ENCODE results near the gene PTPN1.

PTPN1 gene
- total RNA-seq, result 139 to 326 (median 200) reads per million in 18 experiments

DNA sequence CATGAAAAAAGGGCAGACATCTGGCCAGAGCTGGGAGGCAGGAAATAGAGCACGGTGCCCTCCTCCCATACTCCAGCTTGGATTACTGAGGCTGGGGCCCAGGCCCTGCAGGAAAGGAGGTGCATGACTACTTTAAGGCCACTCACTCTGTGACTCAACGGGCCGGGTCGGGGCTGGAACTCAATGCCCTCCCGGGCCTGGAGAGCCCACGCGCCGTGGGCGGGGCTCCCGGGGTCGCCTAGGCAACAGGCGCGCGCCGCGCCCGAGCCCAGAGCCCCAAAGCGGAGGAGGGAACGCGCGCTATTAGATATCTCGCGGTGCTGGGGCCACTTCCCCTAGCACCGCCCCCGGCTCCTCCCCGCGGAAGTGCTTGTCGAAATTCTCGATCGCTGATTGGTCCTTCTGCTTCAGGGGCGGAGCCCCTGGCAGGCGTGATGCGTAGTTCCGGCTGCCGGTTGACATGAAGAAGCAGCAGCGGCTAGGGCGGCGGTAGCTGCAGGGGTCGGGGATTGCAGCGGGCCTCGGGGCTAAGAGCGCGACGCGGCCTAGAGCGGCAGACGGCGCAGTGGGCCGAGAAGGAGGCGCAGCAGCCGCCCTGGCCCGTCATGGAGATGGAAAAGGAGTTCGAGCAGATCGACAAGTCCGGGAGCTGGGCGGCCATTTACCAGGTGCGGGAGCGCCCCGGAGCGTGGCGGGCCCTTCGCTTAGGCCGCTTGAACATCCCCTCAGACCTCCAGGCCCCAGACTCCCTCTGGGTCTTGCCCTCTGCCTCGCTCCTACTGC is at the start of gene PTPN1:
TSS of gene PTPN1 (plus strand) at position 461 of the 783 bp plus-strand sequence. CDS start at position 606, 145 bp downstream.
- DNase-seq, result peak; percentile 99 to 100

DNA sequence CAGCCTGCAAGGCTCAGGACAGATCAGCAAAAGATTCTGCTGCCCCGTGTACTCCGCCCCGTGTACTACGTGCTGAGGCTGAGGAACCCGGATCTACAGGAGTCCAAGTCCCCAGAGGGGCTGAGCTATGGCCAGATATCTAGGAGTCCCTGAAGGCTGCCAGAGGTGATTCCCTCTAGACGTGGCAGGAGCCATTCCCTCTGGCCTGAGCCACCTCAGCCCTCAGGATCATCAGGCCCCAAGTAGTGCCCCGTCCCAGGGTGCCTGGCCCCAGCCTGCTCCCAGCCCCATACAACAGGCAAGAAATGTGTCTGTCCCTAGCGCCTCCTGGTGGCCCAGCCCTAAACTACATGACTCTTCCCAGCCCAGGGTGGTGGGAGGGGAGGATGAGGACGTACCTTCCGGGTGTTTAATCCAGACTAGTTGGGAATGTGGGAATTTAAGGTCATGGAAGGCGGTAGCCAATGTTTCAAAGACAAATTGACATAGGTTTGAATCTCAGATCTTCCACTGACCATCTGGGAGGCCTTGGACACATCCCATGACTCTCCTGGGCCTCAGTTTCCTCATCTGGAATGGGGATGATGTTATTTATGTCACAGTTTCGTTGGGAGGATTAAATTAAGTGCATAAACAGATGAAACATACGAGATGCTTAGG is 49.4 kb upstream of the PTPN1 start:
- DNase-seq, result peak; percentile 84 to 89

DNA sequence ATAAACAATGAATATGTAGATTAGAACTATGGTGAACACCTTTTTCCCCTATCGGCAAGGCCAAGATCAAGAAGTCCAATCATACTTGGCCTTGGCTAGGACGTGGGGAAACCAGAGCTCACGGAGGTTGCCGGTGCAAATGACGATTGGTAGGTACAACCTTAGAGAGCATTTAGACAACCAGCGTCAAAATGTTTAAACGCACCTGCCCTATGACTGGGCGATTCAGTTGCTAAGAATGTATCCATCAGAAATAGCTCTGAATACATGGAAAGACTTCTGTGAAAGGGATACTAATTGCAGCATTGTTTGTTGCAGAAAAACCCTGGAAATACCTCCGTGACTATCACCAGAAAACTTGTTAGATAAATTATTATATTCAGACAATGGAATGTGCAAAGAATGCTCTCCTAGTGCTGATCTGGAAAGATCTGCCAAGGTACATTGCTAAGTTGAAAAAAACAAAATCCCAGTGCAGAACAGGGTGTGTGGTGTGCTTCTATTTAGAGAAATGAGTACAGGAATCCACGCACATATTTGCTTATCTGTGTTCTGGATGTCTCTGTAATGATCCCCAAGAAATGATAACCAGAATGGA is 48.0 kb upstream of the PTPN1 start:
- DNase-seq, result no peak

- peak; percentile 65 to 75 for DNase-seq
Observed at GRCh38 chr20:50464026-50464724, 46.0 kb upstream of the PTPN1 start.

DNA sequence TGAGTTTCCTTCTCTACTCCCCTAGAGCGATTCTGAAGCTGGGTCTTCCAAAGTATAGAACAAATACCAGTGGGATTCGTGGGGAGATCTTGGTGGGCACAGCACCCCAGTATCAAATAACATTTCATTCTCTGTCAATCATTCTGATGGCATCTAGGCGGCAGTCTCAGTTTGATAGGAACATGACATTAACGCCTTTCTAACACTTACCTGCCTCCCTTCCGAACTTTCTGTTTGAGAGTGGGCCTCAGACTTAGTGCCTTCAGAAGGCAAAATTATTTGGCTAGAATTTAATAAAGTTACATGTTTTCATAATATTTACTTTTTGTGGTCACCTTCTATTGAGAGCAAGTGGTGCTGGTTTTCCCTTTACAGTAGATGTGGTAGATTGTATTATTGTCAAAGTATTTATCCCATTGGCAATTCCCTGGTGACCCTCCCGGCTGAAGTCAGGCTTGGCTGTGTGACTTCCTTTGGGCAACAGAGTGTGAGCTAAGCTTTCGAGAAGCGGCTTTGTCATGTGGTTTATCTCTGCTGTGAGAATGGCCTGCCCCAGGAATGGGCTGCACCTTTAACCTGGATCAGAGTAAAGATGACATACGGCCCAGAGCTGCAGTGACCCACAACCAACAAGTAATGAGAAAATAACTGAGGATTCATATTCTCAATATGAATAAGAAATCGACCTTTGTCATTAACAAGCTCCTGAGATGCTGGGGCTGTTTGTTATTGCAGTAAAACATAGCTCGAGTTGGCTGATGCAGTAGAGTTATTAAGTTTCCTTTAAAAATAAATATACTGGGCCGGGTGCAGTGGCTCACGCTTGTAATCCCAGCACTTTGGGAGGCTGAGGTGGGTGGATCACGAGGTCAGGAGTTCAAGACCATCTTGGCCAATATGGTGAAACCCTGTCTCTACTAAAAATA is 45.2 kb upstream of the PTPN1 start:
- DNase-seq, result no peak

- DNase-seq, result no peak
Observed at GRCh38 chr20:50467174-50467573, 43.0 kb upstream of the PTPN1 start.

DNA sequence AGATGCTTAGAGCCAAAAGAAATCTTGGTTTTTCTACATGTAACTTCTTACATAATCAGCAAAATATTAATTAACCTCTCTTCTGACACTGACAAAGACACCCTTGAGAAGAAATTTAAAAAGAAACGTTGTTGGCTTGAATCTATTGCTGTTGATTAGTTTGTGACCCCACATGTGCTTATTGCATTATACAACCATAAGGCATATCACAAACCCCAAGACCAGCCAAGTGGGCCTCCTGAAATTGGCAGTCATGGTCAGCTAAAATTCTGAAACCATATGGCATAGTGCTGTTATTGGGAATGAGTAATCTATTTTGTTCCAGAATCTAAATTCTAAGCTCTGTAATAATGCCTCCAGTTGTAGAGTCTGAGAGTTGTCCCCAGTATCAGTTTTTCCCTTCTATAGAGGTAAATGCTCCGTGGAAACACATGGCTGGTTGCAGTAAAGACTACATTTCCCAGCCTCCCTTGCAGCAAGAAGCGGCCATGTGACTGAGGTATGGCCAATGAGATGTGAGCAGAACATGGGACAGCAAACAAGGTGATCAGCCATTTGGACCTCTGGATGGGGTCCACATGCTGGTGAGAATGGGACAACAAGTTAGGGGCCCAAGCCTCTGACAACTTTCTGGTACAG is 42.3 kb upstream of the PTPN1 start:
- peak in 1 of 2 donors; percentile 47 for DNase-seq

- no peak for DNase-seq
Observed at GRCh38 chr20:50468378-50468798, 41.8 kb upstream of the PTPN1 start.

DNA sequence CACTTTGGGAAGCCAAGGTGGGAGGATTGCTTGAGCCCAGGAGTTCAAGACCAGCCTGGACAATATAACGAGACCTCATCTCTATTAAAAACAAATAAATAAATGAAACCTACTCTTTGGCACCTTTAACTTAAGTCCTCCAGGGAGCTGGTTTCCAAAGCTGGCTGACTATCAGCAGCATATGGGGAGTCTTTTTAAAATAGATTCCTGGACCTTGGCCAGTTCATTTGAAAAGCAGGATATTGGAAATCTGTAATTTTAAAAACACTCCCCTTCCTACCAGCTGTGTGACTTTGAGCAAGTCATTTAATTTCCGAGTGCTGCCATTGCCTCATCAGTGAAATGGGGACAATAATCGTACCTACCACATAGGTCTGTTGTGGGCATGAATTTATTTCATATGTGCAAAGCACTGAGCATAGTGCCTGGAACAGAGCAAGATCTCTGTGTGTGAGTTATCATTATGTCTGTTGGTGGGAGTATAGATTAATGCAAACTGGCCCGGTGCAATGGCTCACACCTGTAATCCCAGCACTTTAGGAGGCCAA is 40.9 kb upstream of the PTPN1 start:
- no peak for DNase-seq

- DNase-seq, result no peak
Observed at GRCh38 chr20:50469796-50470195, 40.4 kb upstream of the PTPN1 start.

DNA sequence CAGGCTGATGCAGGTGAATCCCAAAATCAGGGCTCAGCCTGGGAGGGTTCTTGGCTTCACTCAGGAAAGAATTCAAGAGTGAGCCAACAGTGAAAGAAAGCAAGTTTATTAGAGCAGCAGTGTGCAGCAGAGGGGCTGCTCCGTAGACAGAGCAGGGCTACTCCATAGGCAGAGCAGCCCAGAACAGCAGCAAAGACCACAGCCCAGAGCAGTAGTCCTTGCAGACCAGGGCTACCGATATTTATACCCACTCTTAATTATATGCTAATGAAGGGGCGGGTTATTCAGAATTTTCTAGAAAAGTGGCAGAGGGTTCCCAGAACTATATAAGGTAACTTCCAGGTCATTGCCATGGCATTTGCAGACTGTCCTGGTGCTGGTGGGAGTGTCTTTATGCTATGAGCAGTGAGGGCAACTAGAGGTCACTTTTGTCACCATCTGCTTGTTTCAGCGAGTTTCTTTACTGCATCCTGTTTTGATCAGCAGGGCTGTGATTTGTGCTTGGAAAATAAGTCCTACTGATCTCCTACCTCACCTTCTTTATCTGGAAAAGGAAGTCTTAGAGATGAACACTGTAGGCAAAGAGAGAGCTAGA is 39.8 kb upstream of the PTPN1 start:
- peak; percentile 44 to 64 for DNase-seq

DNA sequence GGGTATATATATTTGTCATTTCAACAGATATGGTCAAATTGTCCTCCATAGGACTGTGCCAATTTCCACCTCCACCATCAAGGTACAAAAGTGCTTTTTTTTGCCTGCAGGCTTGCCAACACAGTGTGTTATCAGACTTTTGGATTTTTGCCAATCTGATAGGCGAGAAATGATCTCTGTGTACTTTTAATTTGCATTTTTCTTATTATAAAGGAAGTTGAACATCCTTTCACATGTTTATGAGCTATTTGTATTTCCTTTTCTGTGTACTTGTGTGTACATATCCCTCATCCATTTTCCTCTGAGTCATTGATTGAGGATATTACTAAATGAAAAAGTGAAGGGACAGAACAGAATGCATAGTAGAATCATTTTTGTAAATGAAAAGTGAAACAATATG is 39.0 kb upstream of the PTPN1 start:
- DNase-seq, result peak in 1 of 2 donors; percentile 36

- peak; percentile 76 to 90 for DNase-seq
Observed at GRCh38 chr20:50472693-50473664, 37.2 kb upstream of the PTPN1 start.

DNA sequence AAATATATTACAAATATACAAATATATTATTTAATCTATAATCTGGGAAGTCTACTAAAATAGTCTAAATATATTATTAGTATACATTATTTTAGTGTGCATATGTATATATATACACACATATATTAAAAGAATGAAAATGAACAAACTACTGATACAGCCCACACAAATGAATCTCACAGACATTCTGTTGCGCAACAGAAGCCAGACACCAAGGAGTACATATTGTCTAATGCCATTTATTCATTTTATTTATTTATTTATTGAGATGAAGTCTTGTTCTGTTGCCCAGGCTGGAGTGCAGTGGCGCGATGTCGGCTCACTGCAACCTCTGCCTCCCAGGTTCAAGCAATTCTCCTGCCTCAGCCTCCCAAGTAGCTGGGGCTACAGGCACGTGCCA is 35.8 kb upstream of the PTPN1 start:
- DNase-seq, result peak in 1 of 2 donors; percentile 14

DNA sequence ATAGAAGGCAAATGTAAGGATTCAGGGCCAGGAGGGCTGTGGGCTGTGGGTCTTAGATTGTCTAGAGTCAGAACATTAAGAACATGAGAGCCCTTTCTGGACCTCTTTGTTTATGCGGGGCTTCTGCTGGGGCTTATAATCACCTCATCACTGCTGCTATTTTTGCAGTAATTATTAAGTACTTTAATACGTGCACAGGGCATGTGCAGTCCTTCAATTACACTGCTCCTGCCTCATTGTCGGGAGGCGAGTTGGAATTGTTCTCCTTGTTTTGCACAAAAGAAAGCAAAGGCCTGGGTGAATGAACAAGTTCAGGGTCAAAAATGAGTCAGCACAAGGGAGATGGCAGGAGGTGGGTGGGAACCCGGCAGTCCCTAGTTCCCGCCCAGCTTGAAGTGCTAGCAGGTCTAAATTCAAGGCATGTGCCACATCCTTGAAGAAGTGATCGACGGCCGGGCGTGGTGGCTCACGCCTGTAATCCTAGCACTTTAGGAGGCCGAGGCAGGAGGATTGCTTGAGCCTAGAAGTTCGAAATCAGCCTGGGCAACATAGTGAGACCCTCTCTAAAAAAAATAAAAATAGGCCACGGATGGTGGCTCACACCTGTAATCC is 34.4 kb upstream of the PTPN1 start:
- DNase-seq, result peak in 1 of 2 donors; percentile 59

- DNase-seq, result no peak
Observed at GRCh38 chr20:50477239-50477872, 32.8 kb upstream of the PTPN1 start.

- DNase-seq, result peak; percentile 89 to 91
Observed at GRCh38 chr20:50478162-50478990, 31.8 kb upstream of the PTPN1 start.

Measured in inflammatory macrophage (primary cell).